HT1080 (cell line): ENCODE results near the gene OR1C1. TPM values are rescaled to one million over a fixed set of nuclear protein-coding genes. Genes with fewer than 3 reads are reported as not detected.
A peak's percentile ranks its signal among the peaks of the same experiment; 100 is the strongest.
"Not testable (repeated sequence)": the region's sequence is repeated elsewhere in the genome, so short reads cannot be mapped to it uniquely, and the experiment has no call there.

ENCODE experiments used
- DNase-seq: peaks from one replicate; pipeline ENCODE4 v3.0.0-alpha.2; 2015; ENCODE audit warnings: low read depth
- polyA plus RNA-seq, 2 experiments: library from polyadenylated mRNA; depleted of rRNA; stranded (reverse); fragments of >200 nt; gene quantifications; 2 replicates each; pipeline ENCODE4 v1.2.3, GENCODE V29; 2015
- total RNA-seq: library from RNA; depleted of rRNA; stranded (reverse); fragments of >200 nt; shearing (Covaris generic); gene quantifications from 2 replicates; pipeline ENCODE4 v1.2.3, GENCODE V29; 2014; rRNA removed

The OR1C1 gene
- not detected in 2 replicates for total RNA-seq
- not detected in 2 replicates for polyA plus RNA-seq (2015; cell fraction: cytosol; rRNA removed)
- not detected in 2 replicates for polyA plus RNA-seq (2015; cell fraction: nucleus; rRNA removed)

DNA sequence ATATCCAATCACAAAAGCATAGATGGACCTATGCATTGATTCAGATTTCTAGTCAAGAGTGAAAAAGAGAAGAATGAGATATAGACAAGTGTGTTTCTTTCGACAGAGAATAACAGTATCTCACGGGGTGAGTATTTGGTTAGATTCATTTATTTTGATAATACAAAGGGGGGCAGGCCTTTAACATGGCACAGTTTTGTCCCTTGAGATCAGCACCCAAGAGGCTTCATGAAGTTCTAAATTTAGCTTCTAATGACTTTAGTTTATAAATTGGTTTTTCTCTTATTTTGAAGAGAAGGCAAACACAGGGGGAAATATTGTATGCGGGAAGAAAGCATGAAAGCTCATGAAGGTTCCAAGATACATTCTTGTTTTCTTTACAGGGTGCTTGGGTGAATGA is at the start of gene OR1C1:
Gene OR1C1 (minus strand): TSS at position 101 of the 400 bp plus-strand sequence. CDS start 2,150 bp downstream, outside the sequence.
- DNase-seq = no peak

GRCh38 chr1:247797518-247797917 is 37.2 kb upstream of the OR1C1 start:
- DNase-seq = no peak

DNA sequence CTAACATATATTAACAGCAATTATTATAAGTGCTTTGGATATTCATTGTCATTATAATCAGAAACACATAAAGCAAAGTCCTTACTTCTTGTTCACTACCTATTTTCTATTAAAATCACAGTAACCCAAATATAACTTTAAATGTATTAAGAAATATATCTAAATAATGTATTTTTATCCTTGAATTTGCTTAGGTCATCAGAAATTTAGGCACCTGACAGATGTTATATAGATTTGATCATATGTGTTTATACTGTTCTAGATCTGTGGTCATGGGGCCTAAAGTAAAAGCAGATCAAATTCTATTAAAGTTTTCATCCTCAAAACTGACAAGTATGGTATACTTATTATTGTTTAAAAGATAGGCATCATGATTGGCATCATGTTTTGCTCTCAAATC is 9.2 kb upstream of the OR1C1 start:
- no peak for DNase-seq

GRCh38 chr1:247754311-247754710 is 6.0 kb downstream of the OR1C1 start:
- DNase-seq = not testable (repeated sequence)

DNA sequence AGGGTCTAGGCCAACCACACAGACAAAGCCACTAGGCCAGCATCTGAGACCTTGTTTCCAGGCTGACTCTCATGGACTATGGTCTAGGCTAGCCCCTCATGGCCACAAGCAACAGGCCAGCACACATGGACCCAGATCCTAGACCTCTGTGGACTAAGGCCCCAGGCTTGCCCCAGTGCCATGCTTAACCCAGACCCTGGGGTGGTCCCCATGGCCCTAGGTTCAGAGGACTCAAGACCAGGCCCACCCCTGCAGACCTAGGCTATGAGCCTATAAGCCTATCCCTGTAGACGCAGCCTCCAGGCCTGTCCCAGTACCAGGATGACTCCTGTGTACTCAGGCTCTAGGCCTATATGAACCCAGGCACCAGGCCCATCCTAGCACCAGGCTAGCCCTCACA is 10.5 kb downstream of the OR1C1 start:
- DNase-seq = no peak

- no peak for DNase-seq
These were observed 12.3 kb downstream of the OR1C1 start, which contains the start of gene OR14A2 for GRCh38 chr1:247748041-247748440. Gene OR14A2 (minus strand): TSS chr1:247748141.

DNA sequence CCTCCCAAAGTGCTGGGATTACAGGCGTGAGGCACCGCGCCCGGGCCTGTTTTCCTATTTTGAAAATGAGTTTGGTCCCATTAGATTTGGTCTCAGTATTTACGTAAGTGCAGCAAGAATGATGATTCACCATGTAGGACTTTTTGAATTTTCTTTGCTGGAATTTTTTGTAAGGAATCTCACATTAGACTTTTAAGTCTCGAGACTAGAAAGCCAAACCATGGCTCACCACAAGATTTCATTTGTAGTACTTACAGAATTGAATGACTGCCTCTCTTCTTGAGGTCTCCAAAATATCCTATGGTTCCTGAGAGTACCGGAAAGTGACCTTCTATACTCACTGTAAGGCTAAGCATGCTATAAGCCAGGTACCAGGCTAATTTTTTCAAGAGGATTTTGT is 12.7 kb downstream of the OR1C1 start:
- DNase-seq = peak; percentile 63

DNA sequence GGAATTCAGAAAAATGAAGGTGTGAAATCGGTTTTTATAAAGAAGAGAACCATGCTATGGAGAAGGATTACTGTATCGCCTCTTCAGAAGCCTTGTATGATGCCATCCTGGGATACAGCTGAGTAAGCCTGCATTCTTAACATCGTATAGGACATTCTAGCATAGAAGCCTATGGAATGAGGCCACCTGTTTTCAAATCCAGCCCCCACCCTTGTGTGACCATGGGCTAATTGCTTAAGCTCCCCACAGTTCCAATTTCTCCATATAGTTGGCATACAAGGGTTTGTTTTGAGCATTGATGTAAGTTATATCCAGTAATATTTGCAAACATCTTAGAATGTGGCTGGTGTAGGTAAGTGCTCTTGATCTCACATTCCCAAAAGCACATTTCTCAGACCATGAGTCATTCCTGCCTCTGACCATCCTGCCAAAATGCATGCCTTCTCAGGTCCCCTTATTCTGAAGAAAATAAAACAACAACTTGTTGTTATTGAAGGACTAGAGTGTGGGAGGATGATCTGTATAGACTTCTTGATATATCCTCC is 13.9 kb downstream of the OR1C1 start:
- DNase-seq = peak; percentile 23

GRCh38 chr1:247742215-247742760 is 18.1 kb downstream of the OR1C1 start:
- peak; percentile 59 for DNase-seq

DNA sequence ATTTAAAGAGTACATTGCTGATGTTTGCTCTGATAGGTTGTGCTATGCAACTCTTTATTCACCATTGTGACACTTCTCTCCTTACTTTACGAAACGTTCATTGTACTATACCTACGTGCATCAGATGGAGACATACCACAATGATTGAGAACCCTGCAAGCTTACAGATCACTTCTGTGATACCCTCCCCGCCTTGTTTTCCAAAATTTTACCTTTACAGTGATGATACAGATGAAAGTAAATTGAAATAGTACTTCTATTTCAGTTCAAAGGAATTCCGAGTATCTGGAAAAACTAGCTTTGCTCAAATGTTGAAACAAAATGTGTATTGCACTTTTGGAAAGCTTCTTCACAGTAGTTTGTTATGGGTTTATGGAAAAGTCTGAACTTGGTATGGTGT is 18.6 kb downstream of the OR1C1 start:
- no peak for DNase-seq

GRCh38 chr1:247740721-247741120 is 19.6 kb downstream of the OR1C1 start:
- no peak for DNase-seq

DNA sequence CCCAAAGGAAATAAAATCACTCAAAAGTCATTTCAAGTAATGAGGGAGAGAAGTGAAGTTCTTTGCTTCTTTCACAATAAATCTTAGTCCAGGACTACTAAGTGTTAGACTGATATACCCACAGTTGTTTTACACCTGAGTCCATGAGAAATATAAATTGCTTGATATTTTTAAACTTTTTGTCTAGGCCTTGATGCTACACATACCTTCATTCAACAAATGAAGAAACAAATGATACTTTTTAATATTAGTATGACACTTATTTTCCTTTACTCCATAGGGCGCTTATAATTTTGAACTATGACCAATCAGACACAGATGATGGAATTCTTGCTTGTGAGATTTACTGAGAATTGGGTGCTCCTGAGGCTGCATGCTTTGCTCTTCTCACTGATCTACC is 22.0 kb downstream of the OR1C1 start, which contains the start of gene OR14K1:
Gene OR14K1 (plus strand): TSS at position 301 of the 400 bp plus-strand sequence. CDS start 0 bp downstream, at position 301.
- DNase-seq = no peak

GRCh38 chr1:247721222-247721621 is 39.1 kb downstream of the OR1C1 start:
- no peak for DNase-seq

- DNase-seq = no peak
These were observed 43.8 kb downstream of the OR1C1 start, which contains the start of gene OR6F1 for GRCh38 chr1:247716546-247716945. Gene OR6F1 (minus strand): TSS chr1:247716646. CDS start chr1:247712755, 3,891 bp downstream.

DNA sequence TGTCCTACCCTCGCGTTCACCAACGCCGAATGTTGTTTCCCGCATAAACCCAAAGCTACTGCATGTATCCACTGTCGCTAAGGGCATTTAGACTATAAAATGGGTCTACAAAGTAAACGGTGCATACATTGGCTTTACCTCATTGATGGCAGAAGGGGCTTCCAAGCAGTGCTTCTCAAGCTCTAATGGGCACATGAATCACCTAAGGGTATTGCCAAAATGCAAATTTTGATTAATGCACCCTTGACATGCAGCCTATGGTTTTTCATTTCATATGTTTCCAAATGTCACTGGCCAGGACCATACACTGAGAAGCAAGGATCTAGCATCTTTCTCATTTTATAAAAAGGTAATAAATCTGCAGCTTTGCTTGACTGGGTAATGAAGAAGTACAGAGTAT is 46.6 kb downstream of the OR1C1 start:
- DNase-seq = no peak

- not testable (repeated sequence) for DNase-seq
These were observed 49.7 kb downstream of the OR1C1 start for GRCh38 chr1:247710681-247711080.

Other genes starting within 250 kb of the OR1C1 start
- not detected in 2 replicates for gene OR2C3, start 224.1 kb downstream of the OR1C1 start, total RNA-seq
- gene GCSAML, start 211.4 kb downstream of the OR1C1 start, total RNA-seq = not detected in 2 replicates
- gene OR2G2, start 172.2 kb downstream of the OR1C1 start, total RNA-seq = not detected in 2 replicates
- not detected in 2 replicates for gene OR2G3, start 155.0 kb downstream of the OR1C1 start, total RNA-seq
- not detected in 2 replicates for gene OR13G1, start 80.8 kb downstream of the OR1C1 start, total RNA-seq
- gene OR6F1, start 43.9 kb downstream of the OR1C1 start, total RNA-seq = not detected in 2 replicates
- not detected in 2 replicates for gene OR14K1, start 21.9 kb downstream of the OR1C1 start, total RNA-seq
- gene OR14A2, start 12.4 kb downstream of the OR1C1 start, total RNA-seq = not detected in 2 replicates
- not detected in 2 replicates for gene OR14A16, start 63.6 kb upstream of the OR1C1 start, total RNA-seq
- gene OR11L1, start 81.3 kb upstream of the OR1C1 start, total RNA-seq = not detected in 2 replicates
- 3.7 and 4.5 TPM in 2 replicates for gene TRIM58, start 96.6 kb upstream of the OR1C1 start, total RNA-seq
- 2.0 and 2.2 TPM in 2 replicates for gene OR2W3, start 135.0 kb upstream of the OR1C1 start, total RNA-seq
- gene OR2T8, start 159.7 kb upstream of the OR1C1 start, total RNA-seq = not detected in 2 replicates
- gene OR2AJ1, start 164.3 kb upstream of the OR1C1 start, total RNA-seq = not detected in 2 replicates
- not detected in 2 replicates for gene OR2L8, start 188.3 kb upstream of the OR1C1 start, total RNA-seq
- not detected in 2 replicates for gene OR2AK2, start 204.7 kb upstream of the OR1C1 start, total RNA-seq